Esophagus squamous epithelium (tissue), 4 donors: ENCODE data around the gene MYBPC2.

Experiments
- POLR2A ChIP-seq, 4 donors: fragments of 450-650 bp; IDR thresholded peaks; one replicate each; pipeline ENCODE4 v1.6.1; 2017; ENCODE audit warnings: antibody characterized with exemption in 4 of 4, mild to moderate bottlenecking in 4 of 4, moderate library complexity in 3 of 4
- TF ChIP-seq, protein P1 (sequence below), 6 experiments: fragments of 450-650 bp in 4 of 6; fragments of 200-600 bp in 2 of 6; sonication (generic) in 2 of 6; IDR thresholded peaks; one replicate each; pipeline ENCODE4 v1.5.1; 2016 to 2019; ENCODE audit warnings: antibody characterized with exemption in 6 of 6, mild to moderate bottlenecking in 4 of 6, moderate library complexity in 4 of 6

GRCh38 chr19:50482916-50483315 is 50.2 kb downstream of the MYBPC2 start:
- TF ChIP-seq POLR2A (IDR thresholded peaks at IDR 0.05), result no peak
- TF ChIP-seq, protein P1, sequence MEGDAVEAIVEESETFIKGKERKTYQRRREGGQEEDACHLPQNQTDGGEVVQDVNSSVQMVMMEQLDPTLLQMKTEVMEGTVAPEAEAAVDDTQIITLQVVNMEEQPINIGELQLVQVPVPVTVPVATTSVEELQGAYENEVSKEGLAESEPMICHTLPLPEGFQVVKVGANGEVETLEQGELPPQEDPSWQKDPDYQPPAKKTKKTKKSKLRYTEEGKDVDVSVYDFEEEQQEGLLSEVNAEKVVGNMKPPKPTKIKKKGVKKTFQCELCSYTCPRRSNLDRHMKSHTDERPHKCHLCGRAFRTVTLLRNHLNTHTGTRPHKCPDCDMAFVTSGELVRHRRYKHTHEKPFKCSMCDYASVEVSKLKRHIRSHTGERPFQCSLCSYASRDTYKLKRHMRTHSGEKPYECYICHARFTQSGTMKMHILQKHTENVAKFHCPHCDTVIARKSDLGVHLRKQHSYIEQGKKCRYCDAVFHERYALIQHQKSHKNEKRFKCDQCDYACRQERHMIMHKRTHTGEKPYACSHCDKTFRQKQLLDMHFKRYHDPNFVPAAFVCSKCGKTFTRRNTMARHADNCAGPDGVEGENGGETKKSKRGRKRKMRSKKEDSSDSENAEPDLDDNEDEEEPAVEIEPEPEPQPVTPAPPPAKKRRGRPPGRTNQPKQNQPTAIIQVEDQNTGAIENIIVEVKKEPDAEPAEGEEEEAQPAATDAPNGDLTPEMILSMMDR (IDR thresholded peaks at IDR 0.05), result no peak
